Ecto neural progenitor cell (in vitro differentiated cells): ENCODE data around the gene OBSCN.
A peak's percentile ranks its signal among the peaks of the same experiment; 100 is the strongest.

ENCODE experiments used
- DNase-seq: peaks from one replicate; pipeline ENCODE4 v3.0.0-alpha.2; 2018; ENCODE audit warnings: low spot score

OBSCN gene

DNA sequence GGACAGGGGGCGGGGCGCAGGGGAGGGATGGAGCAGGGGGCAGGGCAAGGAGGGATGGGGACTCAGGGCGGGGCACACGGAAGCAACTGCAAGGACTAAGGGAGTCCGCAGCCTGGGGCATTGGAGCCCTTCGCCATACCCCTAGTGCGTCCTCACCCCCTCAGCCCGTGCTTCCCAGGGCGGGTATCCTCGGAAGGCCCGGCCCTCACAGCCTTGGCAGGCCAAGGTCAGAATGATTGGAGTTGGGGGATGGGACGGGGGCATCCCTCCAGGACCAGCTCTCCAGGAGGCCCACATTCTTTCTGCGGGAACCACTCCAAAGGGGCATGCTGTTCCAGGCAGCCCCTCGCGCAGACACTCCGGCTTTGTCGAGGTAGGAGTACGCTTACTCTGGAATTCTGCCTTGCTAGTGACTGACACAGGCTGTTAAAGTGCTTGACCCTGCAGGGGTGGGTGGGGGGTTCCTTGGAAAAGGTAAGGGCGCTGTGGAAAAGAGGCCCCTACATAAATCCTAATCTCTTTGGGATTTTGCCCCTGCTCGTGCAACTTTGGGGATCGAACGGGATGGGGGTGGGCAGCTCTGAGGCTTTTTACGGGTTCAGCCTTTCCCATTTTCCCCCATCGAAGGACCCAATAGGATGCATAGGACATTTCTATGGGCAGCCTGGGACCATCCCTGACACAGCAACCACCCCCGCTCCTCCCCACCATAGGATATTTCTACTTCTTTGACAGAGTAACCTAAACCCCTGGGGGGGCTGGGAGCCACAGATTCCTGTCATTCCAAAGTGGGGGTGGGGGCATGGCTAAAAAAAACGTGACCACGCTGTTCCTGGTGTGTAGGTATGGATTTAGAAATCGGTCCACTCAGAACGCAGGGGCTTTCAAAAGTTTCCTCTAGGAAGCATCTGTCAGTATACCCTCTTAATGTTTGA is 199.5 kb downstream of the OBSCN start:
- DNase-seq, result no peak

DNA sequence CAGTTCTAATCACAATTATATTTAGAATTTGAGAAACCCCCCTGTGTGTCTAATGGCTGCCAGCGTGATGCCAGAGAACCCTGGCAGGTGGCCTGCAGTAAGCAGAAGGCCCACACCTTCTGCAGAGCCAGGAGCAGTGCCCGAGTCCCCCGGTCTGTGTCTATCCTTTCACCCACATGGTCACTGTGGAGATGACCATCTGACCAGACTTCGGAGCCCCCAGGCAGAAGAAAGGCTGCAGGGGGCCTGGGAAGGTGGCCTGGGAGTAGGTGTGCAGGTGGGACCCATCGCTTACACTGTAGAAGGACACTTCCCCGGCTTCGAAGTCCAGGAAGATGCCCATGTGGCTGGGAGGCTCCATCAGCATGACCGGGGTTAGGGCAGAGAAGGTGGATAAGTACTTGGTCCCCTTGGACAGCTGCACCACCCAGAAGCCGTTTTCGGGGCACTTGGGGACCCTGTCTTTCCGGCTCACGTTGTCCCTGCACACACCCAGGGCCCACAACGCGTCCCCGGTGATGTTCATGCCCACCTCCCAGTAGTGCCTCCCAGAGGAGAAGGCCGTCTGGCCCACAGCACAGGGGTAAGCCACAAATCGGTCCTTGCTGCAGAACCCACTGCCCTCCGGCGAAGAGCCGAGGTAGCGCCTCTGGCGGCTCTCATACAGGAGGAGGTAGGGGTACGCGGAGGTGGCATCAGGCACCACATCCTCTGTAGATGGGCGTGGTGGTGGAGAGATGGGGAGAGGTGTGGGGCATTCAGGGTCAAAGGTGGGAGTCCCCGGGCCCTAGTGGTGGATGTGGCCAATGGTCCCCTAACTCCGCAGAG is 200.4 kb downstream of the OBSCN start:
- no peak for DNase-seq

DNA sequence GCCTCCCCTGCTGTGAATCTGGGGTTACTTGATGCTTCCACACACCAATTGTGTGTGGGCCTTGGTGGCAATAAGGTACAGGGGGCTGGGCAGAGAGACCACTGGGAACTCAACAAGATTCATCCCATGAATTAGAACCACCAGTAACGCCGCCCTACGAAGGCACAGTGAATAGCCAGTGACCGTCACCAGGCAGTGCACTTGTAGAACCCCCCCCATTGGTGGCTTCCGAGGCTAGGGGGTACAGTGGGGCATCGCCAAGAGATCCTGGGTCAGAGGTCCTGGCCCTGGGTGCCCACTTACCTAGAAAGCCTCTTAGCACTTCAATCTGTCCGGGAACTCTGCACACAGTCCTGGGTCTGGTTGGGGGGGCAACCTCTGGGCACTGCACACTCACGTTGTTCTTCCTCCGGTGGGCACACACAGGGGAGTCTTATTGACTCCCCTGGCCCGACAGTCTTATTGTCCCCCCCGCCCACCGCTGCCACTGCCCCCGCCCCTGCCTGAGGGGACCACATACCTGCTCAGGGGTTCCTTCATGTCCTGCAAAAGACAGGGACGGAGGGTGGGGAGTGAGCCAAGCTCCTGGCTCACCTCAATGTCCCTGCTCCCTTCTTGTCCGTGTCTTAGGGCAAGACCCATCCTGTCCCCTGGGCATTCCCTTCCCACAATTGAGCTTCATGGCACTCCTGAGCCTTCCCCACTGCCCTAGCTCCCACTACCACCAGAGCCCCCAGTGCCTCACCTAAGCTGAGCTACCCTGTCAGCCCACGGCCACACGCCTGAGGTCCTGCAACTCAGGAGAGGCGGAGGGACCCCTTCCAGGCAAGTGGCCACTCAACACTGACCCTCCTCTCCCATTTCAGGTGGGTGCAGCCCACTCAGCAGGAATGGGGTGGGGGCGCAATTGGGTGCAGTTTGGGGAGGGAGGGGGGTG is 201.3 kb downstream of the OBSCN start:
- no peak for DNase-seq

DNA sequence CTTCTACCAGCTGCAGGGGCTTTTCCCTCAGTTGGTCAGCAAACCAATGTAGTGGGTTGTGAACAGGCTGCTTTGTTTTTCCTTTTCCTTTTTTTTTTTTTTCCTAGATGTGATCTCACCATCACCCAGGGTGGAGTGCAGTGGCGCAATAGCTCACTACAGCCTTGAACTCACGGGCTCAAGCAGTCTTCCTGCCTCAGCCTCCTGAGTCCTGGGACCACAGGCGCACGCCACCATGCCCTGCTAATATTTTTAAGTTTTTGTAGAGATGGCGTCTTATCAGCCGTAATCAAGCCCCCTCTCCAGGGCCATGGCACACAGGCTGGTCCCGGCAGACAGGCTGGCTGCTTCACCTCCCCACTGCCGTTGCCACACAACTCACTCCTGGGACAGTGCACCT is 202.2 kb downstream of the OBSCN start:
- DNase-seq, result no peak

DNA sequence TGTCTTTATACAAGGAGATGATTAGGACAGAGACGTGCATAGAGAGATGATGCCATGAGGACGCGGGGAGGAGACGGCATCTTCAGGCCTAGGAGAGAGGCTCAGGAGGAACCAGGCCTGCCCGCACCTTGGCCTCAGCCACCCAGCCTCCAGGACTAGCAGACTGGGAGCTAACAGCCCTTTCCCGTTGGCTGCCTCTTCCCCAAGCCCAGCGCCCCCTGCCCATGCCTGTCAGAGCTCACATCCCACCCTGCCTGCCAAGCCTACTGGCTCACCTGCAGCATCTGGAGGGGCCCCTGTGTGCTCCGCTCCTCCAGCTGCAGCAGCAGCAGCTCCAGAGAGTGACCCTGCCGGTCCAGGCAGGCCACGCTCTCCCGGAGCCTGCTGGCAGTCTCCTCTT is 202.8 kb downstream of the OBSCN start:
- DNase-seq, result no peak

DNA sequence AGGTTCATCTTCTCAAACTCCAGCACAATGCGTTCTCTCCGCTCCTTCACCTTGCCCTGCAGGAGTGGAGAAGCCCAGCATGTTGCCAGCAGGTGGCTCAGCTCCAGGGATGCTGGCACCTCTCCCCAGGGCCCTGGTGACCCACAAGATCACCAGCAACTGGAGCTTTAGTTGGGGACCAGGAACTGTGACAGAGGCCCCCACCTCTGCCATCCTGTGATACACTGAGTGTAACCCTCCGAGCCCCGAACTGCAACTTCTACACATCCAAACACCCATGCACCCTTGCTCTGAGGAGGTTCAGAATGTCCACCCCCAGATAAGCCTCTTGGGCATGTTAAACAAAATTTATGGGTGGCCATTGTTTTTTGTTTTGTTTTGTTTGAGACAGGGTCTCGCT is 203.3 kb downstream of the OBSCN start:
- DNase-seq, result no peak

DNA sequence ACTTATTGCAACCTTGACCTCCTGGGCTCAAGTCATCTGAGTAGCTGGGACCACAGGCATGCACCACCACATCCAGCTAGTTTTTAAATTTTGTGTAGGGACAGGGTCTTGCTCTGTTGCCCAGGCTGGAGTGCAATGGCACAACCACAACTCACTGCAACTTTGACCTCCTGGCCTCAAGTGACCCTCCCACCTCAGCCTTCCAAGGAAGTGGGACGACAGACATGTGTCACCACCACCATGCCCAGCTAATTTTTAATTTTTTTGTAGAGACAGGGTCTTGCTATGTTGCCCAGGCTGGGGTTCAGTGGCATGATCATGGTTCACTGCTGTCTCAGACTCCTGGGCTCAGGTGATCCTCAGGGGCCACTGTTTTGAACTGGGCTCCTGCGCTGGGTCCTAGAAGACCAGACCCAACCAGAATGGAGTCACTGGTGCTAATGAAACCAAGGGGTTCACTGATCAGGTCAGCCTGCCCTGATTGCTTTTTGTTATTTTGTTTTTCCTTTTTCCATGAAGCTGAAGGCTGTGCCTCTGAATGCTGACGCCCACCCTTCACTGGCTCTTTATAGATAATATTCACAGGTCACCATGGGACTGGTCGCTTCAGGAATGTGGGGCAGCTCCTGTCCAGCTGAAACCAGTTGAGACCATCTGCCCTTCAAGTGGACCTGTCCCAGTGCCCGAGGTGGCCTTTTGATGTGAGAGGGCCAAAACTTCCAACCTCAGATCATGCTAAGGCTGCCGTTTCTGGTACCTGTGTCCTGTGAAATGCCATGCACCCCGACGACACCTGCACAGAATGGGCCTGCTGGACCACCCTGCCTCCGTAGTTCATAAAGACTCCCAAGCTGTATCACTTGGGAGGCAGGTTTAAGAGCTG is 203.9 kb downstream of the OBSCN start:
- DNase-seq, result no peak

DNA sequence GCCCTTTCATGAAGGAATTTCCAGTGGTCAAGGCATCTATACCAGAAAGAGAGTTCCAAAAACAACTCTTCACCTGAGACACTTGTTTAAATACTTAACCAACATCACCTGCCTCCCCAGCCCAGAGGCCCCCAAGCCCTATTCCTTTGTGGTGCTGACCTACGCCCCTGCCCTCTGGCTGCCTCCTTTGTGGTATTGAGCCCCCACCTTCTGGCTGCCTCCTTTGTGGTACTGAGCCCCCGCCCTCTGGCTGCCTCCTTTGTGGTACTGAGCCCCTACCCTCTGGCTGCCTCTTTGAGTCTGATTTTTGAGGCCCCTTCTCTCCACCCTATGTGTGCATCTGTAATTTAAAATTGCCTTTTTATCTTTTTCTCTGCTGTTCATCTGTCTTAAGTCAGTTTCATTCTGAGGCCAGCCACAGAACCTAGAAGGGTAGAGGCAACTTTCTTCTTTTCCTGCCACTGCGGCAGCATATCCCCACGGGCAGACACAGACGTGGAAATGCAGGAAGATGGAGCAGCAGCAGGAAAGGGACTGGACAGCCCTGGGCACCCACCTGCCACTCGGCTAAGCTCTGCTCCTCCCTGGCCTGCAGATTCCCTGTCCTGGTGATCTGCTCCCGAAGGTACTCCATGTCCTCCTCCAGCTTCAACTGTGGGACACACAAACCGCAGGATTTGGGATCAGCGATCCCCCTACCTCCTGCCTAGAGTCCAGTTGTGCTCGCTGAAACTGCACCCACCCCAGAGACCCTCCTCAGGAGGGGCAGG is 205.6 kb downstream of the OBSCN start:
- DNase-seq, result no peak

DNA sequence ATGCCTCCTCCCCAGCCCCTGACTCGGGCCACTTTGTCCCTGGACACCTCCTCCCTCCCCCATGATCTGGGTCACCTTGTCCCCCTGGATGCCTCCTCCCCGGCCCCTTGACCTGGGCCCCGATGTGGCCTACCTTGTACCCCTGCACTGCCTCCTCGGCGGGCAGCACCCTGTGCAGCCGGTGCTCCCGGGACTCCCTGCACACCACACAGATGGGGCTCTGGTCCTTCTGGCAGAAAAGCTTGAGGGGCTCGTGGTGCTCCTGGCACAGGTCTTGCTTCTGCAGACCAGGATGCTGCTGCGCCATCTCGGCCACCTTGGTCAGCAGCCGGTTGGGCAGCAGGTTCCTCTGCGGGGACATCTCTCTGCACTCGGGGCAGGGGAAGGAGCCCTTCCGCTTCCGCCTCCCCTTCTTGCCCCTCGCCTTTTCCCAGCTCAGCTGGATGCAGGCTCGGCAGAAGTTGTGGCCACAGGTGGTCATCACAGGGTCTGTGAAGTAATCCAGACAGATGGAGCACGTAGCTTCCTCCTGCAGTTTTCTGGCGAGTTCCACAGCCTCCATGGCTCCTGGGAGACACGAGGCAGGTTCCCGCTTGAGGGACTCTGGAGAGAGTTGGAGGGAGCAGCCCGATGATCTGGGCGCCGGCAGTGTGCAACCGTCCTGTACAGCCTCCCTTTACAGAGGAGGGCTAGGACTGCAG is 206.8 kb downstream of the OBSCN start:
- DNase-seq, result no peak

DNA sequence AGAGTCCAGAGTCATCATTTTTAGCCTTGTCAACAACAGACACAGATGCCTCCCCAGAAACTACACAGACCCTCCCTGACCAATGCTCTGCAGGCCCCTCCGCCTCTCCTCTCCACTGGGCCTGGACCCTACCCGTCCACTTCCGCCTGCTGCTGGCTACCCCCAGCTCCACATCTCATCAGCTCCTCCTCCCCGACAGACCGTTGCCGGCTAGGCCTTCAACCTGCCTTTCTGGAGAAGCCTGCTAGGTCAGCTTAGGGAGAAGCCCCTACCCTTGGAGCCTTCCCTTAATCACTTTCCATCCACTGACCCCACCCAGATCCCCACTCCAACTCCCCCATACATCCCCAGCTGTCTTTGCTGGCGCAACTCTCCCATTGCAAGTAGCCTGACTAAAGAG is 207.4 kb downstream of the OBSCN start:
- DNase-seq, result no peak

DNA sequence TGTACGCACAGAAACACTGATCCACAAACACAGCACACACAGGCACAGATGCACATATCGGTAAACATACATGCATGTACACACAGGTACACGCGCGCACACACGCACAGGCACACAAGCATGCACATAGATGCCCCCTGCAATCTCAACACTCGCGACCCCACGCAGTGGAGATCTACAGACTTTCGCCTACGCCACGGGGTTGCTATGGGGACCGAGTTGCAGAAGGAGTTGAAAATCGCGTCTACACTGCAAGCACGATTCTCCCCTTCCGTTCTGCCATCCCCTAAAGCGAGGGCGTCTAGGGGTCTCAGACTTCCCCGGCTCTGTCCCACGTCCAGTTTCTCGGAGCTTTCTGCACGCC is 208.0 kb downstream of the OBSCN start:
- no peak for DNase-seq

DNA sequence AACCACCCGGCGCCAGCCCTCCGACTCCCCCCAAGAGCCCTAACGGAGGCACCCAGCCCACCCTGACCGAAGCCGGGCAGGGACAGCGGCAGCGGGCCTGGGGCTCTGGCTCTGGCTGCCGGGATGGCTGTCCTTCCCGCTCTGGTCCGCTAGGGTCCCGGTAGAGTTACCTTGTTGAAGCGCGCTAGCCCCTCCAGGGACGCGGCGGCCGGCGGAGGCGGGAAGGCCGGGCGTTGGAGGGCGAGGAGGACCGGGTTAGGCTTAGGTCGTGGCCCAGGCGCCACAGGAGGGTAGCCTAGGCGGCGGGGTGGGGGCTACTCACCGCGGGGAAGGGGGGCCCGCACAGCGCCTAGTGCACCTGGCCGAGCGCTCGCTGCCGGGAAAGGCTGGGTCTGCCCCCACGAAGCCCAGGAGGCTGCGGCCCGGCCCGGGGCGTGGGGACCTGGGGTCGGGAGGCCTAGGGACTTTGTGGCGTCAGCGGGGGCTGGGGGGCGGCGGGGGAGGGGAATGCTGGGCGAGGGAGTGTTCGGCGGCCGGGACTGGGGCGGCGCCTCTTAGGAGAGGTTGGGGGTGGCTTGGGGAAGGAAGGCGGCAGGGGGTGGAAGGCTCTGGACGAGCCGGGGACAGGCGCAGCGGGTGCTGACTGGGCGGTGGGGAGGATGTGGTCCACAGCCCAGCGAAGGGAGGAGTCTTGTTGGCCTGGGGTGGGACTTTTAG is 208.5 kb downstream of the OBSCN start, which contains the start of gene TRIM17:
TRIM17 (minus strand) TSS at position 645 of the 717 bp plus-strand sequence. CDS start 1,789 bp downstream, outside the sequence.
- DNase-seq, result peak; percentile 84

DNA sequence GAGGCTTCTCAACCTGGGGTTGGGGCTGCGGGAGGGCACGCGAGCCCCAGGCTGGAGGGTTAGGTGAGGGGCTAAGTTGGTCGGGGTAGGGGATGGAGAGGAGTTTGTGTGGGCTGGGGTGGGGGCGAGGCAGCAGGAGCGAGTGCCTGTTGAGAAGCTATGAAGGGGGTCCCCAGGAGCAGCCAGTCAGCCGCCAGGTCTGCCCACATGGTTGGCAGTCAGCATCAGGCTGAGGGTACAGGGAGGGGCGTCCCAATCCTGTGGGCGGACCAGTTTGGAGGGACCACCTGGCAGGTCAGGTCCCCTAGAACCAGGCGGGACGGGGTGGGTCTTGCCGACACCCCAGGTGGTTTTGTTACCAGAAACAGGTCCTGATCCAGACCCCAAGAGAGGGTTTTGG is 209.2 kb downstream of the OBSCN start:
- DNase-seq, result no peak

DNA sequence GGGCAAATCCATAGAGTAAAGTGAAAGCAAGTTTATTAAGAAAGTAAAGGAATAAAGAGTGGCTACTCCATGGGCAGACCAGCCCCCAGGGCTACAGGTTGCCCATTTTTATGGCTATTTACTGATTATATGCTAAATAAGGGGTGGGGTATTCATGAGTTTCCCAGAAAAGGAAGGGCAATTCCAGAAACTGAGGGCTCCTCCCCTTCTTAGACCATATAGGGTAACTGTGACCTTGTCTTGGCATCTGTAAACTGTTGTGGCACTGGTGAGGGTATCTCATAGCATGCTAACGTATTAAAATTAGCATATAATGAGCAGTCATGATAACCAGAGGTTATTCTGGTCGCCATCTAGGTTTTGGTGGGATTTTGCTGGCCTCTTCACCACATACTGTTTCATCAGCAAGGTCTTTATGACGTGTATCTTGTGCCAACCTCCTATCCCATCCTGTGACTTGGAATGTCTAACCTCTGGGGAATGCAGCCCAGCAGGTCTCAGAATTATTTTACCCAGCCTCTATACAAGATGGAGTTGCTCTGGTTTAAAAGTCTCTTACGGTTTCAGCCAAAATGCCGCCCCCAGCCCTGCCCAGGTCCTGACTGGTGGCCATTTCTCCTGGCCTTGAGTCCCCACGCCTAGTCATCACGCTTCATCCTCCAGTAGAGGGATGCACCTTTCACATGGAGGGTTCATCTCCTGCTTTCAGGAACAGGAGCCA is 209.8 kb downstream of the OBSCN start:
- no peak for DNase-seq

DNA sequence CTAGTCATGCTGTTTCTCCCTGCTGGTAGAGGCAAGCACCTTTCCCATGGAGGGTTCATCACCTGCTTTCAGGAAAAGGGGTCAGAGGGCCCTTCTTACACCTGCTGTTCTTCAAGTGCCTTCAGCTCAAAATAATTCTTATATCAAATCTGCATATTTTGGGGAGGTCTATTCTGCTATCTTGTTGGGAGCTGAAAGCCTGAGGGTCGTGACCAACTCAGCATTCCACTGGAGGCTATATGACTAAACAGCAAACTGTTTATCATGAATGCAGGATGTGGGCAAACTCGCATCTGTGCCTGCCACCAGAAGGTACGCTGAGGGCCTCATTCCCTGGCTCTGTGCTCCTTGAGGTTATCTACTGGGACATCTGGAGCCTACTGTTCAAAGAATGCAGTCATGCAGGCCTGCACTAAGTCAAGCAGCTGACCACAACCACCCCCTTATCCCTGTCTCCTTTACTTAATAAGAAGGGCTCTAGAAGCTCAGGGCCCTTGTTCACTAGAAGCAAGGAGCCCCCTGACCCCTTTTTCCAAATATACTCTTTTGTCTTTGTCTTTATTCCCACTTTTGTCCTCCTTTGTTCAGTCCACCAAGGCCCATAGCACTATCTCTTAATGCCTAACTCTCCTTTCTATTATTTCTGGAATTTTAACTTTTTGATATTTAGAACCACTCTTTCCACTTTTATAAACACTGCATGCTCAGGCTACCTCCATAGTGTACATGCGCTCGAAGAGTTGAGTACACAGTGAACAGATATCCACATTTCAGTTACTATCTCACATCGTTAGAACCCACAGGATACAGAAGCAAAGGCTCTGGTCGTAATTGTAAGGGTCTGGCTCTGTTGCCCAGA is 213.4 kb downstream of the OBSCN start:
- no peak for DNase-seq

DNA sequence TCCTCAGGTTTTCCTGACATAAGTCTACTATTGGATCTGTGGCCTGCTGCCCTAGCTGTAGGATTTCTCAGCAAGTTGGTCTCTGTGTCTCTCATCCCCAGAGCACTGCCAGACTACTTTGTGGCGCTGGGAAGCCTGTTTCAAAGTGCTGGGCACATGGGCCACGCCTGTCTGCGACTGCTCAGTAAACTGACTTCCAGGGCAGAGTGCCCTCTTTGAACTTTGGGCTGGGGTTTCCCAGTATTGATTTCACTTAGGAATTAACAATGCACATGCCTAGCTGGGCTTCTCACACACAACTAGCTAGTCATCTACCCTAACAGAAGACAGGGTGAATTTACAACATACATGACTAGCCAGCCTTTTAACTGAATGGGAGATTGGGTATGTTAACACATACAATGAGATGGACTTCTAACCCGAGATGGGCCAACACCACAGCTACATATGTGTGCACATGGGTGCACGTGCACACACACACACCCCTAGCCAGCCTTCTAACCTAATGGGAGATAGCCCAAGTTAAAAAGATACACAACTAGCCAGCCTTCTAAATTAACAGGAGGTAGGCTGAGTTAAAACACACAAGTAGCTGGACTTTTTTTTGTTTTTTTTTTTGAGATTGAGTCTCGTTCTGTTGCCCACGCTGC is 215.7 kb downstream of the OBSCN start:
- no peak for DNase-seq
